Measurements from ENCODE around the gene PRR20G. TPM values are rescaled to one million over a fixed set of nuclear protein-coding genes. Genes with fewer than 3 reads are reported as not detected.

Gene PRR20G
- polyA plus RNA-seq, 3 donors: not detected

GRCh38 chr3:127254033-127254644 lies 33.7 kb downstream of the PRR20G start:
- 77% methylated on average over 5 of the region's 10 CpGs for WGBS (ENCODE audit: insufficient coverage)
- no peak overlapping the region for H3K4me2 ChIP-seq (replicated peaks; ENCODE audit: extremely low read depth, low read length, poor library complexity, severe bottlenecking)
- H3K4me3 Mint-ChIP-seq: no peak overlapping the region
- no peak for DNase-seq
- H3K36me3 Mint-ChIP-seq: no peaks in the 10 kb centered on the region
- TF ChIP-seq CTCF (IDR thresholded peaks at IDR 0.05): no peak
- H3K27me3 ChIP-seq (ENCODE audit: control insufficient read depth in 2 of 2, insufficient read depth in 2 of 2, low read length in 2 of 2): no peaks in the 10 kb centered on the region
- no peak overlapping the region for H3K4me3 ChIP-seq (replicated peaks in 1 of 3; ENCODE audit: low read depth in 2 of 3, low read length in 3 of 3)
- no peak overlapping the region for H3K9ac ChIP-seq (ENCODE audit: insufficient read depth, low read length, poor library complexity, severe bottlenecking)
- no peak overlapping the region for H2AFZ ChIP-seq (ENCODE audit: insufficient read depth, low read depth, low read length, poor library complexity, severe bottlenecking)
- no peaks in the 10 kb centered on the region for H3K79me2 ChIP-seq (ENCODE audit: insufficient read depth, low read length)
- peak overlapping the region in 1 of 7 donors; percentile 65 for H3K27ac Mint-ChIP-seq
- H3K9me3 Mint-ChIP-seq: peaks cover 0 to 15% (median 7%) of the 10 kb centered on the region in 7 donors
- peaks cover 4 to 9% of the 10 kb centered on the region in 2 donors for H3K9me3 ChIP-seq (replicated peaks in 1 of 2; ENCODE audit: control insufficient read depth in 1 of 2, insufficient read depth in 1 of 2, low read length in 2 of 2)
- no peaks in the 10 kb centered on the region for H4K20me1 ChIP-seq (ENCODE audit: insufficient read depth, low read length)
- H3K27ac ChIP-seq (ENCODE audit: low read depth in 1 of 2, low read length in 2 of 2): no peak overlapping the region
- H3K4me1 Mint-ChIP-seq: no peaks in the 10 kb centered on the region
- intact Hi-C loops (cut with micrococcal nuclease): no loop called here
- peaks cover 0 to 4% (median 0%) of the 10 kb centered on the region in 3 donors for H3K27me3 Mint-ChIP-seq (ENCODE audit: low read depth in 3 of 3)
- no peaks in the 10 kb centered on the region for H3K4me1 ChIP-seq (ENCODE audit: control insufficient read depth in 1 of 2, insufficient read depth in 2 of 2, low read length in 2 of 2)
- no peaks in the 10 kb centered on the region for H3K36me3 ChIP-seq (replicated peaks in 1 of 2; ENCODE audit: control insufficient read depth in 1 of 2, insufficient read depth in 2 of 2, low read length in 2 of 2)

- WGBS (ENCODE audit: insufficient coverage): 92% methylated on average over 2 of the region's 7 CpGs
- no peaks in the 10 kb centered on the region for H3K4me1 ChIP-seq (ENCODE audit: control insufficient read depth in 1 of 2, insufficient read depth in 2 of 2, low read length in 2 of 2)
- no peak for DNase-seq
Observed at GRCh38 chr3:127253491-127253890, 34.4 kb downstream of the PRR20G start.

More at GRCh38 chr3:127253491-127253890, 34.4 kb downstream of the PRR20G start:
- H3K9me3 Mint-ChIP-seq: peaks cover 0 to 16% (median 11%) of the 10 kb centered on the region in 7 donors
- H3K4me3 ChIP-seq (replicated peaks in 1 of 3; ENCODE audit: low read depth in 2 of 3, low read length in 3 of 3): no peak overlapping the region
- no peaks in the 10 kb centered on the region for H3K27me3 ChIP-seq (ENCODE audit: control insufficient read depth in 2 of 2, insufficient read depth in 2 of 2, low read length in 2 of 2)
- peak overlapping the region in 1 of 7 donors; percentile 8 for H3K27ac Mint-ChIP-seq
- no peaks in the 10 kb centered on the region for H3K36me3 ChIP-seq (replicated peaks in 1 of 2; ENCODE audit: control insufficient read depth in 1 of 2, insufficient read depth in 2 of 2, low read length in 2 of 2)
- H3K36me3 Mint-ChIP-seq: no peaks in the 10 kb centered on the region
- intact Hi-C loops (cut with micrococcal nuclease): no loop called here
- no peak overlapping the region for H3K4me3 Mint-ChIP-seq
- no peaks in the 10 kb centered on the region for H3K4me1 Mint-ChIP-seq
- peaks cover 4 to 16% of the 10 kb centered on the region in 2 donors for H3K9me3 ChIP-seq (replicated peaks in 1 of 2; ENCODE audit: control insufficient read depth in 1 of 2, insufficient read depth in 1 of 2, low read length in 2 of 2)
- H4K20me1 ChIP-seq (ENCODE audit: insufficient read depth, low read length): no peaks in the 10 kb centered on the region
- TF ChIP-seq CTCF (IDR thresholded peaks at IDR 0.05): no peak
- no peak overlapping the region for H3K9ac ChIP-seq (ENCODE audit: insufficient read depth, low read length, poor library complexity, severe bottlenecking)
- H2AFZ ChIP-seq (ENCODE audit: insufficient read depth, low read depth, low read length, poor library complexity, severe bottlenecking): no peak overlapping the region
- H3K79me2 ChIP-seq (ENCODE audit: insufficient read depth, low read length): no peaks in the 10 kb centered on the region
- no peak overlapping the region for H3K27ac ChIP-seq (ENCODE audit: low read depth in 1 of 2, low read length in 2 of 2)
- H3K4me2 ChIP-seq (replicated peaks; ENCODE audit: extremely low read depth, low read length, poor library complexity, severe bottlenecking): no peak overlapping the region
- peaks cover 0 to 4% (median 0%) of the 10 kb centered on the region in 3 donors for H3K27me3 Mint-ChIP-seq (ENCODE audit: low read depth in 3 of 3)

Data from CD14-positive monocyte (primary cell).